MCF 10A (cell line): Measurements from ENCODE around the gene SLC49A4. TPM values are rescaled to one million over a fixed set of nuclear protein-coding genes. Genes with fewer than 3 reads are reported as not detected.
A peak's percentile ranks its signal among the peaks of the same experiment; 100 is the strongest.

Experiments
- BruUV-seq: library from RNA; stranded (reverse); fragments of 400-500 nt; replicated peaks from 2 replicates; lab custom pipeline; 2021; lab: Mats Ljungman, UMichigan
- CTCF ChIA-PET: fragments of 300-600 bp; sonication (Branson Sonifier 250); formaldehyde crosslinking; extraction: SDS; loops from one replicate; lab custom pipeline; 2021; ENCODE audit warnings: antibody characterized with exemption, inconsistent platforms; lab: Yijun Ruan, JAX
- POLR2A ChIA-PET: fragments of 300-600, 350-650 bp; sonication (Branson Sonifier 250); formaldehyde crosslinking; extraction: SDS; loops from one replicate; lab custom pipeline; 2020; ENCODE audit warnings: antibody characterized with exemption, inconsistent platforms; lab: Yijun Ruan, JAX
- DNase-seq: peaks from one replicate; pipeline ENCODE4 v3.0.0-alpha.2; 2018; ENCODE audit not compliant: unreplicated experiment
- H3K27ac Mint-ChIP-seq: one replicate; pipeline ENCODE4 v1.8.0; 2022; ENCODE audit warnings: mild to moderate bottlenecking, low read depth, mixed read lengths; ENCODE audit not compliant: unreplicated experiment
- H3K27me3 Mint-ChIP-seq: one replicate; pipeline ENCODE4 v1.8.0; 2022; ENCODE audit warnings: mixed read lengths; ENCODE audit not compliant: insufficient read depth, unreplicated experiment
- H3K36me3 Mint-ChIP-seq: one replicate; pipeline ENCODE4 v1.8.0; 2022; ENCODE audit warnings: mild to moderate bottlenecking, moderate library complexity, mixed read lengths; ENCODE audit not compliant: insufficient read depth, unreplicated experiment
- H3K4me1 Mint-ChIP-seq: one replicate; pipeline ENCODE4 v1.8.0; 2022; ENCODE audit warnings: mixed read lengths; ENCODE audit not compliant: insufficient read depth, unreplicated experiment
- H3K4me3 Mint-ChIP-seq: one replicate; pipeline ENCODE4 v1.8.0; 2022; ENCODE audit warnings: mild to moderate bottlenecking, moderate library complexity, mixed read lengths; ENCODE audit not compliant: unreplicated experiment
- H3K9me3 Mint-ChIP-seq: one replicate; pipeline ENCODE4 v1.8.0; 2022; ENCODE audit warnings: mixed read lengths; ENCODE audit not compliant: unreplicated experiment
- intact Hi-C: fragments of 100-400 bp; cut with micrococcal nuclease; formaldehyde crosslinking; loops from 2 replicates; pipeline ENCODE4 v1.14.1; 2022
- total RNA-seq: library from RNA; stranded (reverse); gene quantifications from 2 replicates; pipeline ENCODE4 v1.2.3, GENCODE V29; 2022
- TF ChIP-seq, protein P1 (sequence below): fragments of 200-600 bp; IDR thresholded peaks from one replicate; pipeline ENCODE4 v1.8.0; 2022; ENCODE audit warnings: antibody characterized with exemption, mild to moderate bottlenecking; ENCODE audit not compliant: unreplicated experiment

The SLC49A4 gene
- total RNA-seq, 1 experiment from 2014 or later, result 11.4 TPM

- Mint-ChIP-seq H3K4me3 (no peak overlapping the region), H3K27me3 (no peaks in the 10 kb centered on the region), H3K36me3 (no peaks in the 10 kb centered on the region), H3K4me1 (peaks cover 16% of the 10 kb centered on the region), H3K27ac (peak overlapping the region; percentile 61), H3K9me3 (no peaks in the 10 kb centered on the region)
- no peak for DNase-seq
- ChIA-PET CTCF (interaction anchor here (0.5 to 1.4 kb wide), 5 partner anchors 9 to 157 kb away, joined by 3 to 8 read pairs (median 4); partner anchors contain the start of gene HSPBAP1), POLR2A (interaction anchor here (1.2 to 4.0 kb wide), 3 partner anchors 8 to 13 kb away, joined by 4 to 22 read pairs (median 5); partner anchors contain the start of genes HSPBAP1 and SLC49A4)
- no TSS peak for BruUV-seq
- TF ChIP-seq, protein P1, sequence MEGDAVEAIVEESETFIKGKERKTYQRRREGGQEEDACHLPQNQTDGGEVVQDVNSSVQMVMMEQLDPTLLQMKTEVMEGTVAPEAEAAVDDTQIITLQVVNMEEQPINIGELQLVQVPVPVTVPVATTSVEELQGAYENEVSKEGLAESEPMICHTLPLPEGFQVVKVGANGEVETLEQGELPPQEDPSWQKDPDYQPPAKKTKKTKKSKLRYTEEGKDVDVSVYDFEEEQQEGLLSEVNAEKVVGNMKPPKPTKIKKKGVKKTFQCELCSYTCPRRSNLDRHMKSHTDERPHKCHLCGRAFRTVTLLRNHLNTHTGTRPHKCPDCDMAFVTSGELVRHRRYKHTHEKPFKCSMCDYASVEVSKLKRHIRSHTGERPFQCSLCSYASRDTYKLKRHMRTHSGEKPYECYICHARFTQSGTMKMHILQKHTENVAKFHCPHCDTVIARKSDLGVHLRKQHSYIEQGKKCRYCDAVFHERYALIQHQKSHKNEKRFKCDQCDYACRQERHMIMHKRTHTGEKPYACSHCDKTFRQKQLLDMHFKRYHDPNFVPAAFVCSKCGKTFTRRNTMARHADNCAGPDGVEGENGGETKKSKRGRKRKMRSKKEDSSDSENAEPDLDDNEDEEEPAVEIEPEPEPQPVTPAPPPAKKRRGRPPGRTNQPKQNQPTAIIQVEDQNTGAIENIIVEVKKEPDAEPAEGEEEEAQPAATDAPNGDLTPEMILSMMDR, result no peak
- intact Hi-C loops, result no loop called here
Observed at GRCh38 chr3:122785231-122785630, 9.6 kb upstream of the SLC49A4 start.

DNA sequence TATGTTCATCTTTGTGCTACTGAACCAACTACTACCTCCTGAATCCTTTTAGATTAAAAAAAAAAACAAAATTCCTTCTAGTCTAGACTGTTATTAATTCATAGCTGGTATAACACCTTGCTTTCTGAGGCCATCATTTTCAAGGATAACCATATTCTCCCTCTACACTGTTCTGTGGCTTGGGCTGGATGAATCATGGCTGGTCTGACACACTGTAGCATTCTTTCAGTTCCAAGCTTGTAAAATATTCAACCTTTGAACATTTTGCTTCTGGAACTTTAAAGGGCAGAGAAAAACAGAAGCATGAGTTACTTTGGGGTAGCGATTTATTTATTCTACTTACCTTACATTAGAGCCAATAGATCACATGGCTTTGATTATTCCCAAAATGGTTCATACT is 8.8 kb upstream of the SLC49A4 start:
- TF ChIP-seq, protein P1, result no peak

DNA sequence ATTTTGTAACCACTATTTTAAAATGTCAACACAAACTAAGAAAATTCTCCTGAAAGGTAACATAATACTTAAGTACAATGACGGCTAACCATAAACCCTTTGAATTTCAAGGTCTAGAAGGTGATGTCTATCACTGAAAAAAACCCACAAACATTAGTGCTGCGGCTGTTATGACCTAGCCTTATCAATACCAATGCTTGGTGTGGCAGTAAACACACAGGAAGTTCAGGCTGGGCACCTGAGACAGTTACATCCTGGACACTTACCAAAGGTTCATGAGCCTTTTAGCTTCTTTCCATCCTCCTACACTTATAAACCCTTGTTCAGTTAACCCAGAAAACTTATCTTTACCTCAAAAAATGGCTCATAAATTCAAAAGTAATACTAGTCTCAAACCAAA is 7.0 kb upstream of the SLC49A4 start:
- H3K27me3 Mint-ChIP-seq, result no peaks in the 10 kb centered on the region
- TF ChIP-seq, protein P1, result no peak
- ChIA-PET CTCF (interaction anchor here (0.6 kb wide), 2 partner anchors 64 to 471 kb away, joined by 3 to 4 read pairs; no protein-coding TSS in a partner anchor), POLR2A (interaction anchor here (0.6 kb wide), 1 partner anchor 289 kb away, joined by 3 read pairs; no protein-coding TSS in a partner anchor)
- DNase-seq, result no peak
- H3K36me3 Mint-ChIP-seq, result no peaks in the 10 kb centered on the region
- no TSS peak for BruUV-seq
- intact Hi-C loops, result no loop called here
- peaks cover 16% of the 10 kb centered on the region for H3K4me1 Mint-ChIP-seq
- no peaks in the 10 kb centered on the region for H3K9me3 Mint-ChIP-seq
- no peak overlapping the region for H3K4me3 Mint-ChIP-seq
- H3K27ac Mint-ChIP-seq, result no peak overlapping the region

More for the DNA sequence above, 8.8 kb upstream of the SLC49A4 start:
- peak; percentile 20 for DNase-seq
- no peaks in the 10 kb centered on the region for H3K9me3 Mint-ChIP-seq
- no TSS peak for BruUV-seq
- H3K4me3 Mint-ChIP-seq, result no peak overlapping the region
- CTCF ChIA-PET, result interaction anchor here (0.5 to 1.4 kb wide), 5 partner anchors 14 to 242 kb away, joined by 3 to 6 read pairs (median 4); partner anchors contain the start of gene SEMA5B
- peaks cover 16% of the 10 kb centered on the region for H3K4me1 Mint-ChIP-seq
- no peaks in the 10 kb centered on the region for H3K27me3 Mint-ChIP-seq
- H3K36me3 Mint-ChIP-seq, result no peaks in the 10 kb centered on the region
- H3K27ac Mint-ChIP-seq, result peak overlapping the region; percentile 61
- POLR2A ChIA-PET, result interaction anchor here (0.7 to 1.4 kb wide), 4 partner anchors 10 to 31 kb away, joined by 3 to 4 read pairs (median 3); no protein-coding TSS in a partner anchor
- intact Hi-C loops, result no loop called here

- peak; percentile 61 for DNase-seq
- CTCF ChIA-PET, result interaction anchor here (0.6 to 1.7 kb wide), 6 partner anchors 25 to 771 kb away, joined by 3 to 9 read pairs (median 3); no protein-coding TSS in a partner anchor
- no peak overlapping the region for H3K27ac Mint-ChIP-seq
- intact Hi-C loops, result loop anchor here (5.0 kb wide), 2 partner anchors 107 to 227 kb away; partner anchors contain the start of genes DTX3L, PARP14 and PARP9
- TF ChIP-seq, protein P1, result no peak
- POLR2A ChIA-PET, result interaction anchor here (0.6 to 3.4 kb wide), 9 partner anchors 11 to 412 kb away, joined by 3 to 16 read pairs (median 4); partner anchors contain the start of genes SEC22A and WDR5B
- no peak overlapping the region for H3K4me3 Mint-ChIP-seq
- BruUV-seq, result no TSS peak
- H3K9me3 Mint-ChIP-seq, result no peaks in the 10 kb centered on the region
- H3K36me3 Mint-ChIP-seq, result no peaks in the 10 kb centered on the region
- H3K27me3 Mint-ChIP-seq, result no peaks in the 10 kb centered on the region
- peaks cover 10% of the 10 kb centered on the region for H3K4me1 Mint-ChIP-seq
Observed at GRCh38 chr3:122789585-122790273, 5.1 kb upstream of the SLC49A4 start.
